ENCODE measurements around the gene DDX41. TPM values are rescaled to one million over a fixed set of nuclear protein-coding genes. Genes with fewer than 3 reads are reported as not detected.

Gene DDX41
- total RNA-seq, 1 donor from 2014 or later = 60.7 TPM

GRCh38 chr5:177510567-177511053, 6.2 kb downstream of the DDX41 start:
- Histone ChIP-seq H3K9me3 (ENCODE audit: low read depth) (no peaks in the 10 kb centered on the region), H3K9ac (no peak overlapping the region), H3K27me3 (no peaks in the 10 kb centered on the region), H3K36me3 (no peaks in the 10 kb centered on the region), H3K4me3 (no peak overlapping the region), H3F3A (ENCODE audit: low read depth) (no peaks in the 10 kb centered on the region), H3K4me2 (no peak overlapping the region), H2AFZ (replicated peaks) (no peak overlapping the region), H3K4me1 (no peaks in the 10 kb centered on the region), H4K20me1 (ENCODE audit: low read depth) (peaks cover 7% of the 10 kb centered on the region), H3K79me2 (ENCODE audit: low read depth) (peaks cover 9% of the 10 kb centered on the region), H3K27ac (no peak overlapping the region)
- Mint-ChIP-seq H3K9me3 (no peaks in the 10 kb centered on the region), H3K36me3 (peaks cover 19% of the 10 kb centered on the region), H3K4me1 (peaks cover 11% of the 10 kb centered on the region), H3K27me3 (ENCODE audit: insufficient read depth, low read depth) (peaks cover 11% of the 10 kb centered on the region), H3K4me3 (no peak overlapping the region), H3K27ac (no peak overlapping the region)
- TF ChIP-seq EZH2phosphoT487 (IDR thresholded peaks at IDR 0.05) (no peak), CTCF (IDR thresholded peaks at IDR 0.05) (no peak), EZH2 (IDR thresholded peaks at IDR 0.05) (no peak)
- no peak for DNase-seq (ENCODE audit: low spot score)

- Histone ChIP-seq H3K4me1 (no peaks in the 10 kb centered on the region), H4K20me1 (ENCODE audit: low read depth) (peaks cover 5% of the 10 kb centered on the region), H3K27me3 (no peaks in the 10 kb centered on the region), H3K79me2 (ENCODE audit: low read depth) (peaks cover 3% of the 10 kb centered on the region), H3K4me3 (no peak overlapping the region), H2AFZ (replicated peaks) (no peak overlapping the region), H3K9ac (no peak overlapping the region), H3K9me3 (ENCODE audit: low read depth) (no peaks in the 10 kb centered on the region), H3K27ac (no peak overlapping the region), H3F3A (ENCODE audit: low read depth) (no peaks in the 10 kb centered on the region), H3K36me3 (no peaks in the 10 kb centered on the region), H3K4me2 (no peak overlapping the region)
- TF ChIP-seq EZH2phosphoT487 (IDR thresholded peaks at IDR 0.05) (no peak), EZH2 (IDR thresholded peaks at IDR 0.05) (no peak), CTCF (IDR thresholded peaks at IDR 0.05) (no peak)
- Mint-ChIP-seq H3K27ac (no peak overlapping the region), H3K27me3 (ENCODE audit: insufficient read depth, low read depth) (peaks cover 11% of the 10 kb centered on the region), H3K9me3 (no peaks in the 10 kb centered on the region), H3K4me1 (peaks cover 6% of the 10 kb centered on the region), H3K36me3 (peaks cover 14% of the 10 kb centered on the region), H3K4me3 (no peak overlapping the region)
- DNase-seq (ENCODE audit: low spot score) = no peak
Observed at GRCh38 chr5:177509991-177510566, 6.7 kb downstream of the DDX41 start.

- H3K4me3 ChIP-seq = no peak within 1 kb of the TSS
- no peak within 1 kb of the TSS for H3K4me2 ChIP-seq
- H3K27me3 ChIP-seq = no peaks in the 10 kb centered on the region
- H4K20me1 ChIP-seq (ENCODE audit: low read depth) = peaks cover under 1% of the 10 kb centered on the region
- H3K9me3 ChIP-seq (ENCODE audit: low read depth) = no peaks in the 10 kb centered on the region
- H3K36me3 Mint-ChIP-seq = peaks cover 14% of the 10 kb centered on the region
- no peak within 1 kb of the TSS for H3K4me3 Mint-ChIP-seq
- no peak within 1 kb of the TSS for H3K9ac ChIP-seq
- H3K27ac Mint-ChIP-seq = peak within 1 kb of the TSS; percentile 63
- H3K4me1 ChIP-seq = no peaks in the 10 kb centered on the region
- H3K79me2 ChIP-seq (ENCODE audit: low read depth) = no peaks in the 10 kb centered on the region
- peaks cover 10% of the 10 kb centered on the region for H3K27me3 Mint-ChIP-seq (ENCODE audit: insufficient read depth, low read depth)
- no peak for DNase-seq (ENCODE audit: low spot score)
- no peaks in the 10 kb centered on the region for H3F3A ChIP-seq (ENCODE audit: low read depth)
- H3K27ac ChIP-seq = no peak within 1 kb of the TSS
- H3K9me3 Mint-ChIP-seq = no peaks in the 10 kb centered on the region
- TF ChIP-seq EZH2 (IDR thresholded peaks at IDR 0.05) = no peak
- no peak for TF ChIP-seq EZH2phosphoT487 (IDR thresholded peaks at IDR 0.05)
- TF ChIP-seq CTCF (IDR thresholded peaks at IDR 0.05) = no peak
- H3K4me1 Mint-ChIP-seq = peaks cover 5% of the 10 kb centered on the region
- no peak within 1 kb of the TSS for H2AFZ ChIP-seq (replicated peaks)
- no peaks in the 10 kb centered on the region for H3K36me3 ChIP-seq
Observed at GRCh38 chr5:177509381-177509951, 7.3 kb downstream of the DDX41 start, which contains the start of gene DOK3. TSS of gene DOK3 (minus strand) at chr5:177509826. CDS start at chr5:177509540, 286 bp downstream.

Data from neural progenitor cell (in vitro differentiated cells).